Esophagus muscularis mucosa (tissue), 4 donors: ENCODE measurements around the gene SLC8B1. TPM values are rescaled to one million over a fixed set of nuclear protein-coding genes. Genes with fewer than 3 reads are reported as not detected.

Experiments used
- DNase-seq: peaks from one replicate; pipeline ENCODE4 v3.0.0-alpha.2; 2017; ENCODE audit errors: extremely low spot score
- H3K27ac ChIP-seq, 4 donors: fragments of 200-600 bp; sonication (generic); replicated peaks in 1 of 4; 1 replicate in 3 of 4; 2 replicates in 1 of 4; pipeline ENCODE4 v1.5.1; 2016 to 2019; ENCODE audit warnings: mild to moderate bottlenecking in 1 of 4
- H3K27me3 ChIP-seq, 4 donors: fragments of 200-600 bp; sonication (generic); one replicate each; pipeline versions ENCODE4 v1.5.1 to v1.6.0; 2016 to 2019
- H3K36me3 ChIP-seq, 4 donors: fragments of 200-600 bp; sonication (generic); one replicate each; pipeline ENCODE4 v1.5.1; 2016 to 2019
- H3K4me1 ChIP-seq, 4 donors: fragments of 200-600 bp; sonication (generic); one replicate each; pipeline ENCODE4 v1.5.1; 2016 to 2019
- H3K4me3 ChIP-seq, 4 donors: fragments of 200-600 bp; sonication (generic); 1 replicate in 2 of 4; 2 replicates in 2 of 4; pipeline ENCODE4 v1.5.1; 2016 to 2019; ENCODE audit warnings: mild to moderate bottlenecking in 4 of 4, moderate library complexity in 1 of 4
- H3K9me3 ChIP-seq, 4 donors: fragments of 200-600 bp; sonication (generic); 1 replicate in 3 of 4; 2 replicates in 1 of 4; pipeline ENCODE4 v1.5.1; 2016 to 2019
- CTCF ChIP-seq, 3 experiments: fragments of 200-600 bp in 2 of 3; fragments of 450-650 bp in 1 of 3; sonication (generic) in 2 of 3; IDR thresholded peaks; one replicate each; pipeline ENCODE4 v1.5.1; 2017 to 2019; ENCODE audit warnings: antibody characterized with exemption in 3 of 3, mild to moderate bottlenecking in 2 of 3, moderate library complexity in 1 of 3
- EP300 ChIP-seq: sonication (generic); formaldehyde crosslinking; IDR thresholded peaks from one replicate; pipeline ENCODE4 v1.6.1; 2017; ENCODE audit warnings: antibody characterized with exemption
- POLR2A ChIP-seq: fragments of 450-650 bp; IDR thresholded peaks from one replicate; pipeline ENCODE4 v1.6.1; 2017; ENCODE audit warnings: antibody characterized with exemption, moderate library complexity, mild to moderate bottlenecking, low read depth
- POLR2AphosphoS5 ChIP-seq, 2 donors: sonication (generic); formaldehyde crosslinking; IDR thresholded peaks; one replicate each; pipeline ENCODE4 v1.6.1; 2017; ENCODE audit warnings: antibody characterized with exemption in 2 of 2
- WGBS: methylation state at CpG from one replicate; pipeline ENCODE4 v1.1.5; 2018; 5-methylcytosine and 5-hydroxymethylcytosine counted together
- intact Hi-C: fragments of 100-400 bp; cut with DNase I; formaldehyde crosslinking; loops from one replicate; pipeline ENCODE4 v1.15.1; 2023
- total RNA-seq, 4 donors: library from RNA; depleted of rRNA; stranded (reverse); fragments of >200 nt; gene quantifications; one replicate each; pipeline versions ENCODE4 v1.1.0 to v1.2.1, GENCODE V29; 2016

Gene SLC8B1
- total RNA-seq, 4 donors from 2014 or later, result 19.1 to 22.8 (median 19.8) TPM

- DNase-seq, result no peak
- 76% methylated on average over 19 of the region's 19 CpGs for WGBS
- TF ChIP-seq EP300 (no peak), CTCF (IDR thresholded peaks at IDR 0.05) (no peak), POLR2AphosphoS5 (IDR thresholded peaks at IDR 0.05) (no peak), POLR2A (no peak)
- peaks cover 0 to 20% (median 0%) of the 10 kb centered on the region in 4 donors for H3K27me3 ChIP-seq
- intact Hi-C loops, result no loop called here
- H3K4me3 ChIP-seq, result no peak overlapping the region
- H3K4me1 ChIP-seq, result no peaks in the 10 kb centered on the region
- H3K27ac ChIP-seq, result no peak overlapping the region
- H3K36me3 ChIP-seq, result no peaks in the 10 kb centered on the region
- no peaks in the 10 kb centered on the region for H3K9me3 ChIP-seq
Observed at GRCh38 chr12:113348849-113349536, 14.1 kb upstream of the SLC8B1 start.

GRCh38 chr12:113347892-113348291 is 13.0 kb upstream of the SLC8B1 start:
- Histone ChIP-seq H3K9me3 (no peaks in the 10 kb centered on the region), H3K4me3 (no peak overlapping the region), H3K36me3 (no peaks in the 10 kb centered on the region), H3K27me3 (peaks cover 0 to 15% (median 0%) of the 10 kb centered on the region in 4 donors), H3K4me1 (no peaks in the 10 kb centered on the region), H3K27ac (no peak overlapping the region)
- 53% methylated on average over 2 of the region's 2 CpGs for WGBS
- intact Hi-C loops, result no loop called here
- TF ChIP-seq CTCF (IDR thresholded peaks at IDR 0.05) (no peak), POLR2A (no peak), POLR2AphosphoS5 (IDR thresholded peaks at IDR 0.05) (no peak), EP300 (no peak)
- no peak for DNase-seq

- DNase-seq, result no peak
- WGBS, result 91% methylated on average over 3 of the region's 3 CpGs
Observed at GRCh38 chr12:113347107-113347506, 12.2 kb upstream of the SLC8B1 start.

GRCh38 chr12:113346353-113346752 is 11.4 kb upstream of the SLC8B1 start:
- intact Hi-C loops, result no loop called here
- no peak overlapping the region for H3K27ac ChIP-seq
- no peaks in the 10 kb centered on the region for H3K36me3 ChIP-seq
- peaks cover 0 to 15% (median 0%) of the 10 kb centered on the region in 4 donors for H3K27me3 ChIP-seq
- WGBS, result 94% methylated on average over 4 of the region's 5 CpGs
- H3K9me3 ChIP-seq, result no peaks in the 10 kb centered on the region
- TF ChIP-seq EP300, result no peak
- TF ChIP-seq POLR2A, result no peak
- no peak for TF ChIP-seq POLR2AphosphoS5 (IDR thresholded peaks at IDR 0.05)
- TF ChIP-seq CTCF (IDR thresholded peaks at IDR 0.05), result no peak
- no peak overlapping the region for H3K4me3 ChIP-seq
- no peak for DNase-seq
- H3K4me1 ChIP-seq, result no peaks in the 10 kb centered on the region

More at GRCh38 chr12:113347107-113347506, 12.2 kb upstream of the SLC8B1 start:
- Histone ChIP-seq H3K4me3 (no peak overlapping the region), H3K4me1 (no peaks in the 10 kb centered on the region), H3K27ac (no peak overlapping the region), H3K9me3 (no peaks in the 10 kb centered on the region), H3K27me3 (peaks cover 0 to 15% (median 0%) of the 10 kb centered on the region in 4 donors), H3K36me3 (no peaks in the 10 kb centered on the region)
- intact Hi-C loops, result no loop called here
- TF ChIP-seq POLR2A (no peak), EP300 (no peak)

- Histone ChIP-seq H3K27me3 (peaks cover 0 to 12% (median 0%) of the 10 kb centered on the region in 4 donors), H3K4me1 (no peaks in the 10 kb centered on the region), H3K27ac (no peak overlapping the region), H3K4me3 (no peak overlapping the region), H3K9me3 (no peaks in the 10 kb centered on the region), H3K36me3 (no peaks in the 10 kb centered on the region)
- intact Hi-C loops, result no loop called here
- TF ChIP-seq POLR2A (no peak), EP300 (no peak), POLR2AphosphoS5 (IDR thresholded peaks at IDR 0.05) (no peak), CTCF (IDR thresholded peaks at IDR 0.05) (no peak)
- WGBS, result 98% methylated on average over 6 of the region's 6 CpGs
- DNase-seq, result no peak
Observed at GRCh38 chr12:113345318-113345717, 10.4 kb upstream of the SLC8B1 start.
